Measurements from ENCODE around the gene IQCM.
"Not testable (repeated sequence)": the region's sequence is repeated elsewhere in the genome, so short reads cannot be mapped to it uniquely, and the experiment has no call there.

The IQCM gene

GRCh38 chr4:149513081-149513480 lies 302.6 kb downstream of the IQCM start:
- DNase-seq (ENCODE audit: low read depth, low spot score) = no peak
- Histone ChIP-seq H3K9ac (ENCODE audit: insufficient read length, low read depth) (no peak overlapping the region), H3K9me3 (ENCODE audit: insufficient read depth, low read length) (peaks cover 9% of the 10 kb centered on the region; the same call in 1 of the 2 replicates), H3K4me3 (ENCODE audit: insufficient read length, low read depth) (no peak overlapping the region), H3K27me3 (ENCODE audit: insufficient read depth, insufficient read length) (no peaks in the 10 kb centered on the region), H3K36me3 (ENCODE audit: insufficient read depth, insufficient read length, low read length) (no peaks in the 10 kb centered on the region), H3K4me1 (ENCODE audit: insufficient read depth, insufficient read length) (no peaks in the 10 kb centered on the region)
- TF ChIP-seq YY1 (IDR thresholded peaks at IDR 0.05; ENCODE audit: insufficient read depth, insufficient read length) (no peak), ZNF274 (IDR thresholded peaks at IDR 0.05; ENCODE audit: low read depth, low read length) (no peak)

- no peaks in the 10 kb centered on the region for H3K36me3 ChIP-seq (ENCODE audit: insufficient read depth, insufficient read length, low read length)
- peaks cover 15% of the 10 kb centered on the region; the same call in 1 of the 2 replicates for H3K9me3 ChIP-seq (ENCODE audit: insufficient read depth, low read length)
- no peak overlapping the region for H3K9ac ChIP-seq (ENCODE audit: insufficient read length, low read depth)
- TF ChIP-seq ZNF274 (IDR thresholded peaks at IDR 0.05; ENCODE audit: low read depth, low read length) = no peak
- TF ChIP-seq SUZ12 (IDR thresholded peaks at IDR 0.05; ENCODE audit: extremely low read depth, insufficient read depth, insufficient read length) = no peak
- no peak for TF ChIP-seq YY1 (IDR thresholded peaks at IDR 0.05; ENCODE audit: insufficient read depth, insufficient read length)
- no peak for DNase-seq (ENCODE audit: low read depth, low spot score)
- no peak overlapping the region for H3K4me3 ChIP-seq (ENCODE audit: insufficient read length, low read depth)
- no peaks in the 10 kb centered on the region for H3K4me1 ChIP-seq (ENCODE audit: insufficient read depth, insufficient read length)
- H3K27me3 ChIP-seq (ENCODE audit: insufficient read depth, insufficient read length) = no peaks in the 10 kb centered on the region
These were observed 303.1 kb downstream of the IQCM start for GRCh38 chr4:149512501-149512900.

- TF ChIP-seq ZNF274 (IDR thresholded peaks at IDR 0.05; ENCODE audit: low read depth, low read length) = no peak
- TF ChIP-seq SUZ12 (IDR thresholded peaks at IDR 0.05; ENCODE audit: extremely low read depth, insufficient read depth, insufficient read length) = no peak
- no peak for TF ChIP-seq YY1 (IDR thresholded peaks at IDR 0.05; ENCODE audit: insufficient read depth, insufficient read length)
- Histone ChIP-seq H3K27me3 (ENCODE audit: insufficient read depth, insufficient read length) (no peaks in the 10 kb centered on the region), H3K9me3 (ENCODE audit: insufficient read depth, low read length) (peaks cover 22% of the 10 kb centered on the region; the same call in 1 of the 2 replicates), H3K4me3 (ENCODE audit: insufficient read length, low read depth) (no peak overlapping the region), H3K4me1 (ENCODE audit: insufficient read depth, insufficient read length) (no peaks in the 10 kb centered on the region), H3K36me3 (ENCODE audit: insufficient read depth, insufficient read length, low read length) (no peaks in the 10 kb centered on the region), H3K9ac (ENCODE audit: insufficient read length, low read depth) (no peak overlapping the region)
- no peak for DNase-seq (ENCODE audit: low read depth, low spot score)
These were observed 303.9 kb downstream of the IQCM start for GRCh38 chr4:149511558-149512298.

- H3K4me1 ChIP-seq (ENCODE audit: insufficient read depth, insufficient read length); H3K9ac ChIP-seq (ENCODE audit: insufficient read length, low read depth); H3K36me3 ChIP-seq (ENCODE audit: insufficient read depth, insufficient read length, low read length); DNase-seq (ENCODE audit: low read depth, low spot score); H3K4me3 ChIP-seq (ENCODE audit: insufficient read length, low read depth); H3K27me3 ChIP-seq (ENCODE audit: insufficient read depth, insufficient read length): not testable (repeated sequence)
- peaks cover 27% of the 10 kb centered on the region; the same call in 1 of the 2 replicates for H3K9me3 ChIP-seq (ENCODE audit: insufficient read depth, low read length)
These were observed 308.3 kb downstream of the IQCM start for GRCh38 chr4:149507309-149507708.

DNA sequence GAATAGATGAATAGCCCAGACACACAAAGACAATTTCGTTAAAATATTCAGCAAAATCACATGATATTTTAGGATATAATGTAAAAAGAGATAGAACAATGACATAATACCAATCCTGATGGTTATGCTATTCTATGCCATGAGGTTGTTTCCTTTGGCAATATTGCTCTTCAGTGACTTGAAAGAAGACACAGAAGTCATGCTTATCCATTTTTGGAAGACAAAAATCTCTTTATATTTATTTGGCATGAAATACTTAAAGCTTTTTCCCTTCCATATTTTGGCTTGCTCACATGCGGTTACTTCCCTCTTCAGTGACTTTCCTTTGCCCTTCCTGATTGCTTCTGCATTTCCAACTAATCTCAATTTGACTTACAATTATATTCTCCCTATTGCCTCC lies 314.8 kb downstream of the IQCM start:
- DNase-seq (ENCODE audit: low read depth, low spot score) = no peak
- H3K4me1 ChIP-seq (ENCODE audit: insufficient read depth, insufficient read length) = no peaks in the 10 kb centered on the region
- no peak overlapping the region for H3K9ac ChIP-seq (ENCODE audit: insufficient read length, low read depth)
- H3K9me3 ChIP-seq (ENCODE audit: insufficient read depth, low read length) = no peaks in the 10 kb centered on the region
- TF ChIP-seq SUZ12 (IDR thresholded peaks at IDR 0.05; ENCODE audit: extremely low read depth, insufficient read depth, insufficient read length) (no peak), YY1 (IDR thresholded peaks at IDR 0.05; ENCODE audit: insufficient read depth, insufficient read length) (no peak), ZNF274 (IDR thresholded peaks at IDR 0.05; ENCODE audit: low read depth, low read length) (no peak)
- H3K4me3 ChIP-seq (ENCODE audit: insufficient read length, low read depth) = no peak overlapping the region
- H3K27me3 ChIP-seq (ENCODE audit: insufficient read depth, insufficient read length) = no peaks in the 10 kb centered on the region
- no peaks in the 10 kb centered on the region for H3K36me3 ChIP-seq (ENCODE audit: insufficient read depth, insufficient read length, low read length)

DNA sequence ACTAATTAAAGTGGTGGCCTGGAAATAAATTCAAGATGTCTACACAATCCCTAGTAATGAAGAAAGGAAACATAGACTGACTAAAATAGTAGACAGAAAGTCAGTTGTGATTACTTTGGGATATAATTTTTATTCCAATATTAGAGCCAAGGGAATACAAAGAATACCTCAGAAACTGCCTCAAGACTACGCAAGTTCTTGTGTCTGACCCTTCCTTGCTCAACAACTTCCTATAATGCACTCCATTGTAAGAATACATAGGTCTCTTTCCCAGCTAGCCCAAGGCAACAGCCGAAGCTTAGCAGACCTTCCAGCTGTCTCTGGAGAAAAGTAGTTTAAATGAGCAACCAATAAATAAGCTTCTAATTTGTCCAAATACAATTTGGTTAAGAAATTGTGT lies 315.9 kb downstream of the IQCM start:
- TF ChIP-seq SUZ12 (IDR thresholded peaks at IDR 0.05; ENCODE audit: extremely low read depth, insufficient read depth, insufficient read length) (no peak), YY1 (IDR thresholded peaks at IDR 0.05; ENCODE audit: insufficient read depth, insufficient read length) (no peak)
- Histone ChIP-seq H3K4me3 (ENCODE audit: insufficient read length, low read depth) (no peak overlapping the region), H3K4me1 (ENCODE audit: insufficient read depth, insufficient read length) (no peaks in the 10 kb centered on the region), H3K27me3 (ENCODE audit: insufficient read depth, insufficient read length) (no peaks in the 10 kb centered on the region), H3K9me3 (ENCODE audit: insufficient read depth, low read length) (no peaks in the 10 kb centered on the region), H3K9ac (ENCODE audit: insufficient read length, low read depth) (no peak overlapping the region), H3K36me3 (ENCODE audit: insufficient read depth, insufficient read length, low read length) (no peaks in the 10 kb centered on the region)
- DNase-seq (ENCODE audit: low read depth, low spot score) = no peak

DNA sequence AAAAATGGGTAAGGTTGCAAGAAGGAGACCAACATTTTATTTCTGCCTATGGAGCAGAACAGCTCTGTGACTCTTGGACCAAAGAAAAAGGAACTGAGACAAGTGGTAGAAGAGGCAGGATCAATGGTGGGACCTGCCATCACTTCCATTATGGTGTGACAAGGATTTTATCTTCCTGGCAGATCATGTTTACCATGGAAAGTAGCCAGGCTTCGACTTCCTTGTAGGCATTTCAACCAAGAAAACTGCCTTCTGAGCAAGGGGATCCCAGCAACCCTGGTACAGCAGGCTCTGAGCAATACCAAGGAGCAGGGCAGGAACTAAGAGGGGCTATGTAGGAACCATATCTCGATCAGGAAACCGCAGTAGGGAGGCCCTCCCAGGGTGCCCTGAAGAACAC lies 317.4 kb downstream of the IQCM start:
- Histone ChIP-seq H3K27me3 (ENCODE audit: insufficient read depth, insufficient read length) (no peaks in the 10 kb centered on the region), H3K4me1 (ENCODE audit: insufficient read depth, insufficient read length) (no peaks in the 10 kb centered on the region), H3K4me3 (ENCODE audit: insufficient read length, low read depth) (no peak overlapping the region), H3K9ac (ENCODE audit: insufficient read length, low read depth) (no peak overlapping the region), H3K9me3 (ENCODE audit: insufficient read depth, low read length) (no peaks in the 10 kb centered on the region), H3K36me3 (ENCODE audit: insufficient read depth, insufficient read length, low read length) (no peaks in the 10 kb centered on the region)
- DNase-seq (ENCODE audit: low read depth, low spot score) = no peak
- TF ChIP-seq ZNF274 (IDR thresholded peaks at IDR 0.05; ENCODE audit: low read depth, low read length) = no peak
- TF ChIP-seq SUZ12 (IDR thresholded peaks at IDR 0.05; ENCODE audit: extremely low read depth, insufficient read depth, insufficient read length) = no peak
- TF ChIP-seq YY1 (IDR thresholded peaks at IDR 0.05; ENCODE audit: insufficient read depth, insufficient read length) = no peak

Data from NT2/D1 (cell line).